HG03064 (cell line): ENCODE data around the gene DDRGK1.

Experiments used
- ATAC-seq: cut with Tn5 transposase; IDR thresholded peaks from one replicate; pipeline ENCODE4 v1.9.1; 2021; ENCODE audit warnings: low read depth; ENCODE audit not compliant: unreplicated experiment

The DDRGK1 gene

GRCh38 chr20:3237011-3237957 lies 32.8 kb upstream of the DDRGK1 start:
- no peak for ATAC-seq

GRCh38 chr20:3235666-3236324 lies 31.3 kb upstream of the DDRGK1 start:
- ATAC-seq = no peak

GRCh38 chr20:3233991-3234498 lies 29.6 kb upstream of the DDRGK1 start:
- ATAC-seq = no peak

- no peak for ATAC-seq
These were observed 28.9 kb upstream of the DDRGK1 start for GRCh38 chr20:3233131-3233990.

GRCh38 chr20:3231889-3232588 lies 27.6 kb upstream of the DDRGK1 start:
- ATAC-seq = no peak

- ATAC-seq = no peak
These were observed 26.6 kb upstream of the DDRGK1 start for GRCh38 chr20:3231116-3231515.

GRCh38 chr20:3229798-3230197 lies 25.3 kb upstream of the DDRGK1 start:
- ATAC-seq = no peak

- ATAC-seq = no peak
These were observed 24.7 kb upstream of the DDRGK1 start for GRCh38 chr20:3229158-3229557.

- ATAC-seq = no peak
These were observed 24.2 kb upstream of the DDRGK1 start for GRCh38 chr20:3228750-3229032.

- ATAC-seq = no peak
These were observed 23.7 kb upstream of the DDRGK1 start for GRCh38 chr20:3227936-3228749.

GRCh38 chr20:3227506-3227905 lies 23.0 kb upstream of the DDRGK1 start:
- no peak for ATAC-seq

- ATAC-seq = no peak
These were observed 22.4 kb upstream of the DDRGK1 start for GRCh38 chr20:3226864-3227263.

GRCh38 chr20:3226093-3226492 lies 21.6 kb upstream of the DDRGK1 start:
- ATAC-seq = no peak

GRCh38 chr20:3224681-3225421 lies 20.4 kb upstream of the DDRGK1 start:
- ATAC-seq = no peak

GRCh38 chr20:3223994-3224680 lies 19.7 kb upstream of the DDRGK1 start:
- no peak for ATAC-seq

- ATAC-seq = no peak
These were observed 19.1 kb upstream of the DDRGK1 start for GRCh38 chr20:3223651-3223993.

- ATAC-seq = no peak
These were observed 18.4 kb upstream of the DDRGK1 start for GRCh38 chr20:3222635-3223600.
